Measurements from ENCODE around the gene DAB1.

DAB1 gene

DNA sequence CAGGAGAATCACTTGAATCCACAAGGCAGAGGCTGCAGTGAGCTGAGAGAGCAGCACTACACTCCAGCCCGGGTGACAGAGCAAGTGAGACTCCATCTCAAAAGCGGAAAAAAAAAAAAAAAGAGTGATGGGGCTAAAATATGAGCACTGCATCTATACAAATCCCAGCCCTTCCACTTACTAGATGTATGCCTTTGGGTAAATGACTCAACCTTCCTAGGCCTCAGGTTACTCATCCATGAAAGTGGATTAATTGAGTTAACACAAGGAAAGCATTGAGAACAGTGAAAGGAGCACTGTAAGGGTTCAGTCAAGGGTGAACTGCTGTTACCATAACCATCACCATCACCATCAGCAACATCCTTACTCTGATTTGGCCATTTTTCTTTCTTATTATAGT is 231.6 kb downstream of the DAB1 start:
- TF ChIP-seq, protein P1, sequence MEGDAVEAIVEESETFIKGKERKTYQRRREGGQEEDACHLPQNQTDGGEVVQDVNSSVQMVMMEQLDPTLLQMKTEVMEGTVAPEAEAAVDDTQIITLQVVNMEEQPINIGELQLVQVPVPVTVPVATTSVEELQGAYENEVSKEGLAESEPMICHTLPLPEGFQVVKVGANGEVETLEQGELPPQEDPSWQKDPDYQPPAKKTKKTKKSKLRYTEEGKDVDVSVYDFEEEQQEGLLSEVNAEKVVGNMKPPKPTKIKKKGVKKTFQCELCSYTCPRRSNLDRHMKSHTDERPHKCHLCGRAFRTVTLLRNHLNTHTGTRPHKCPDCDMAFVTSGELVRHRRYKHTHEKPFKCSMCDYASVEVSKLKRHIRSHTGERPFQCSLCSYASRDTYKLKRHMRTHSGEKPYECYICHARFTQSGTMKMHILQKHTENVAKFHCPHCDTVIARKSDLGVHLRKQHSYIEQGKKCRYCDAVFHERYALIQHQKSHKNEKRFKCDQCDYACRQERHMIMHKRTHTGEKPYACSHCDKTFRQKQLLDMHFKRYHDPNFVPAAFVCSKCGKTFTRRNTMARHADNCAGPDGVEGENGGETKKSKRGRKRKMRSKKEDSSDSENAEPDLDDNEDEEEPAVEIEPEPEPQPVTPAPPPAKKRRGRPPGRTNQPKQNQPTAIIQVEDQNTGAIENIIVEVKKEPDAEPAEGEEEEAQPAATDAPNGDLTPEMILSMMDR (IDR thresholded peaks at IDR 0.05; ENCODE audit: low read depth, low read length), result no peak
- no peak overlapping the region for H3K4me3 ChIP-seq (ENCODE audit: low read depth, low read length)

DNA sequence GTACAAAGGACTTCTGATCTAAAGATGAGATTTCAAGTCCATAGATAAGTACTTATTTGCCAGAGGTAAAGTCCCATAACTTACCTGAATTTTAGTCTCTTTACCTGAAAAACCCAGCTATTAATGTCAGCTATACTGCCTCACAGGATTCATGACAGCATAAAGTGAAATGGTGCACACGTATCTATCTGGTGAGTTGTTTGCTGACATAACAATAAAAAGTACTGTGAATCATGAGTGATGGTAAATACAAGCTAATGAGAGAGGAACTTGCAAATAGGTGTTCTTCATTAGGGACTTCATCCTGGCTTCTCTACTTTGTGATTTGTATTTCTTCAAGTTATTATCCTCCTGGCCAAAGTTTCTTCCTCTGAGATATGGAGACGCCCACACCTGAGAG is 233.0 kb downstream of the DAB1 start:
- TF ChIP-seq, protein P1 (IDR thresholded peaks at IDR 0.05; ENCODE audit: low read depth, low read length), result no peak
- H3K4me3 ChIP-seq (ENCODE audit: low read depth, low read length), result no peak overlapping the region

GRCh38 chr1:57188168-57188567 is 235.7 kb downstream of the DAB1 start:
- H3K4me3 ChIP-seq (ENCODE audit: low read depth, low read length), result no peak overlapping the region
- TF ChIP-seq, protein P1 (IDR thresholded peaks at IDR 0.05; ENCODE audit: low read depth, low read length), result no peak

DNA sequence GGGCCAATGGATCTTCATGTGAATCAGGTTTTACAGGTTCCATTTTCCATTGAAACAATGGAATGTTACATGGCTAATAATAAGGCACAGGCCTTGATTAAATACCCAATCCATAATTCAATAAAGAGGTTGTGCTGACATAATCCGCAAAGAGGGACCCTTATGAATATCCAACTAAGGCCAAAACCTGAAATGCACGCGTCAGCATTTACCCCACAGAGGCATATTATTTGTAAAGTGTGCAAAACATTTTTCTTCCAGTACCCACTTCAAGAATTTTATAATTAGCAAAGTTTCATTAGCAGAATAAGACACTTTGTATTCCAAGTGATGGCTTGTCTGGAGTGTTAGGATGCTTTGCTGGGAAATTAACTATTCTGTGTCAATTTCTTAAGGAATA is 237.4 kb downstream of the DAB1 start:
- TF ChIP-seq, protein P1 (IDR thresholded peaks at IDR 0.05; ENCODE audit: low read depth, low read length), result no peak
- H3K4me3 ChIP-seq (ENCODE audit: low read depth, low read length), result no peak overlapping the region

- TF ChIP-seq, protein P1 (IDR thresholded peaks at IDR 0.05; ENCODE audit: low read depth, low read length), result no peak
These were observed 244.9 kb downstream of the DAB1 start for GRCh38 chr1:57179001-57179400.

DNA sequence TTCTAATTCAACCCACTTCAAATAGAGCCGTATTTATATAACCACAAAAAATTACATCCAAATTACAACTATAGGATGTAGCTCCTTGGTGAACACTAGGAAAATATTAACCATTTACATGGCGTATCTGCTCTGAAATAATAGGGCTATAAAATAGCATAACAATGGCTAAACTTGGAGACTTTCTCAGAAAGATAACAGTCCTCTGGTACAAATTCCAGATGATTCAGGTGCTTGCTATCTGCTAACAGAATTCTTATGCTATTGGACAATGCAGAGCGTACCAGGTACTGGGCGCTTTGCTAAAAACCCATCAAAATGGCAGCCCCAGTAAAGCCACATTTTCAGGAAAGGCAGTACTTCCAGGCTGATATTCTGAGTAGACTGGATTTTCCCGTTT is 248.4 kb downstream of the DAB1 start:
- TF ChIP-seq, protein P1 (IDR thresholded peaks at IDR 0.05; ENCODE audit: low read depth, low read length), result no peak
- no peak overlapping the region for H3K4me3 ChIP-seq (ENCODE audit: low read depth, low read length)

More at GRCh38 chr1:57179001-57179400, 244.9 kb downstream of the DAB1 start:
- H3K4me3 ChIP-seq (ENCODE audit: low read depth, low read length), result no peak overlapping the region

GRCh38 chr1:57172040-57172439 is 251.8 kb downstream of the DAB1 start:
- H3K4me3 ChIP-seq (ENCODE audit: low read depth, low read length), result no peak overlapping the region
- TF ChIP-seq, protein P1 (IDR thresholded peaks at IDR 0.05; ENCODE audit: low read depth, low read length), result no peak
